Choroid plexus epithelial cell (primary cell): ENCODE results near the gene CRACR2B.

Experiments
- DNase-seq: peaks from one replicate; pipeline ENCODE4 v3.0.0-alpha.2; 2010; ENCODE audit warnings: low read depth
- H3K4me3 ChIP-seq: 2 replicates; pipeline ENCODE4 v1.5.1; 2011; ENCODE audit warnings: low read depth, mild to moderate bottlenecking, control low read depth, low read length, moderate library complexity
- TF ChIP-seq, protein P1 (sequence below): conservative IDR thresholded peaks from 2 replicates; pipeline ENCODE4 v1.5.1; 2011; ENCODE audit warnings: low read depth, mild to moderate bottlenecking, control low read depth, inconsistent platforms, low read length, moderate library complexity

The CRACR2B gene

DNA sequence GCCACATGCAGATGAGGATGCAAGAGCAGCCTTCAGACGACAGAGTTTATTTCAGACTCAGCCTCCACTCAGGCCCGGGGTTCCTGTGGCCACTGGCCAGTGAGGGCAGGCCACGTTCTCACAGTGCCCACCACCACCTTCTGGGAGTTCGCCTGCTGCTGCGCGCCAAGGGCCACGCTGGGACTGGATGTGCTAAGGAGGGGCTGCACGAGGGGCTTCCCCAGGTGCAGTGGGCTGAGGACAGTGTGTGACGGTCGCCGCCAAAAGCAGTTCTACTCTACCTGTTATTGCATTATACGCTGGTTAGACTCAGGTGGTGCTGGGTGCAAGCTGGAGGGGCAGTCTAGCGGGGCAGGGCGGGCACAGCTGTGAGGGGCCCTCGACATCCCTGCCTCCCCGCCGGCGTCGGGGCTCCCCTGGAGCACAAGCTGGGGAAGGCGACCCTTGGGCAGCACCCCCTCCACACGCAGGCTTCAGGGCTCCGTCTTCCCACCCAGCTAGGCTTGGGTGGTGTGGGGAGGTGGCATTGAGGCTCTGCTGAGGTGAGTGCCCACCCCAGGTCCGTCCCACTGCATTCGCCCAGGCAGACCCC lies 40.5 kb upstream of the CRACR2B start:
- H3K4me3 ChIP-seq: no peak overlapping the region
- TF ChIP-seq, protein P1, sequence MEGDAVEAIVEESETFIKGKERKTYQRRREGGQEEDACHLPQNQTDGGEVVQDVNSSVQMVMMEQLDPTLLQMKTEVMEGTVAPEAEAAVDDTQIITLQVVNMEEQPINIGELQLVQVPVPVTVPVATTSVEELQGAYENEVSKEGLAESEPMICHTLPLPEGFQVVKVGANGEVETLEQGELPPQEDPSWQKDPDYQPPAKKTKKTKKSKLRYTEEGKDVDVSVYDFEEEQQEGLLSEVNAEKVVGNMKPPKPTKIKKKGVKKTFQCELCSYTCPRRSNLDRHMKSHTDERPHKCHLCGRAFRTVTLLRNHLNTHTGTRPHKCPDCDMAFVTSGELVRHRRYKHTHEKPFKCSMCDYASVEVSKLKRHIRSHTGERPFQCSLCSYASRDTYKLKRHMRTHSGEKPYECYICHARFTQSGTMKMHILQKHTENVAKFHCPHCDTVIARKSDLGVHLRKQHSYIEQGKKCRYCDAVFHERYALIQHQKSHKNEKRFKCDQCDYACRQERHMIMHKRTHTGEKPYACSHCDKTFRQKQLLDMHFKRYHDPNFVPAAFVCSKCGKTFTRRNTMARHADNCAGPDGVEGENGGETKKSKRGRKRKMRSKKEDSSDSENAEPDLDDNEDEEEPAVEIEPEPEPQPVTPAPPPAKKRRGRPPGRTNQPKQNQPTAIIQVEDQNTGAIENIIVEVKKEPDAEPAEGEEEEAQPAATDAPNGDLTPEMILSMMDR: no peak
- no peak for DNase-seq

DNA sequence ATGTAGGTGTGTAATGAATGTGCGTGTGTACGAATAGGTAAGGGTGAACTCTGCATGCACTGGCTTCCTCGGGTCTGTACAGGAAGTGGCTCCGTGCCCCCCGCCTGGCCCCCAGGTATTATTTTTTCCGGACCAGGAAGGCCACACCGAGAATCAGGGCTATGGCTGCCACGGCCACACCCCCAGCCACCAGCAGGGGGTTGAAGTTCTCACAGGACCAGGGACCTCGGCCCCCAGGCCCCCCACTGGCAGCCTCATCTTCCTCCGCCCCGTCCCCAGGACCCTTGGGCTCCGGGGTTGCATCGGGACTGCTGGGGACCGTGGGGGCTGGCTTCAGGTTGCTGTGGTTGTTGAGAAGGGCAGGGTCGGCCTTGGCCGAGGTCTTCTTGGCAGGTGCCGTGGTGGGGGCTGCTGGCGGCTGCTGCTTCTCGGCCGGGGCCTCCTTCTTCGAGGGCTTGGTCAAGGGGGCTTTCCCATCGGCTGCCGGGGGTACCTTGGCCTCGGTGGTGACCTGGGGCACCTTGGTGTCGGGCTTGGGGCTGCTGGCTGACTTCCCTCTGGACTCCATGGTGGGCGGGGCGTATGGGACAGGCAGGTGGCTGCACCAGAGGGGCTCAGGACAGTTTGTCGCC lies 39.6 kb upstream of the CRACR2B start:
- DNase-seq: no peak
- TF ChIP-seq, protein P1: peak; percentile 5
- no peak overlapping the region for H3K4me3 ChIP-seq

DNA sequence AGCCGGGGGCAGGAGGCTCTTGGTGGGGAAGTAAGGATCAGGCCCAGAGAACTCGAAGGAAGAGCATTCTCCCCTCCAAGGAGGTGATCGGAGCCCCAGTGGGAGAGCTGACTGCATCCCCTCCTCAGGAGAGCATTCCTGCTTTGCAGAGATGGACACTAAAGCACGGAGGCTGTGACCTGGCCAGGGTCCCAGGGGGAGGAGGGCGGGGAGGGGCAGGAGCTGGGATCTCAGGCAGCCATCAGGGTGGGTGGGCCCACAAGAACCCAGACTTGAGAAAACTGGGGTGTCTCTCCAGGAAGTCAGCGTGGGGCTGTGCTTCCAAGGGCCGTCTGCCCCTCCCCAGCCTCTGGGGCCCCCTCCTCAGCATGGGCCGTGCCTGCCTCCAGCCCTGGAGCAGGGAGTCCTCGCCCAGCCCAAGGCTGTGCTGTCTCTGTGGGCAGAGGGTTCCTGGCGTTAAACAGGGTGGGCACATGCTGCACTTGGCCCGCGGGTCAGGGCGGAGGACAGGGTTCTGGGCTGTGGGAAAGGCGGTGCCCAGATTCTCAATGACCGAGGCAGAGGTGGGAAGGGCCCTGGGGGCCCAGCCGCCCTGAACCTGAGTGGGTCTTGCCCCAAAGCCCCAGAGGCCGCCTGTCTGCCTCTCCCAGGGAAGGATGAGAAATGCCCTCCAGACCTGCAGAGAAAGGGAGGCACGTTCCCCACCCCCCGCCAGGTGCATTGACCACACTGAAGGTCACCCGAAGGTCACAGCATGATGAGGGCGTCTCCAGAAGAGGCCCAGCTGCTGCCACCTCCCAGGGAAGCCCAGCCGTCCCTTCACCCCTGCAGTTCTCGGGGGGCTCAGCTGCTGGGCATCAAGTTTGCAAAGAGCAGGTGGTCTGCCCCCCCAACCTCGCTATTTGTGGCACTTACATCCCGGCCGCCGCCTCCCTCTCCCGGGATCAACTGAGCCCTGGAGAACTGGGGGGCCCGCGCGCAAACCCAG lies 38.5 kb upstream of the CRACR2B start:
- TF ChIP-seq, protein P1: no peak
- no peak overlapping the region for H3K4me3 ChIP-seq
- DNase-seq: no peak

DNA sequence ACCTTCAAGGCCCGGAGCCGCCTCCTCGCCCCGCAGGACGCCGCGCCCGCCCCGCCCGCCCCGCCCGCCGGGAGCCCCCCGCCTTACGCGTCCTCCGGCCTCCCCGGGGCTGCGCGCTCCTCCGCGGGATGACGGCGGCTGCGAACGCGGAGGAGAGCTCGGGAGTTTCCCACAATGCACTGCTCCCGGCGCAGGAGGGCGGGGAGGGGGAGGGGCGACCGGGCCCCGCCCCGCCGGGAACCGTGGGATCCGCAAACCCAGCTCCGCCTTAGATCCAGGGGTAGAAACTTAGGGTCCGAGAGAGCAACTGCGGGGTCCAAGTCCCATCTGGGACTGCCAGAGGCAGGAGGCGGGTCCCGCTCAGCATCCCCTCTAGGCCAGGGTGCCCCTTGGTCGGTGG lies 37.8 kb upstream of the CRACR2B start, which contains the start of gene CEND1:
TSS of gene CEND1 (minus strand) at position 148 of the 400 bp plus-strand sequence. CDS start 1,514 bp downstream, outside the sequence.
- TF ChIP-seq, protein P1: no peak
- H3K4me3 ChIP-seq: no peak within 1 kb of the TSS
- peak; percentile 48 for DNase-seq

DNA sequence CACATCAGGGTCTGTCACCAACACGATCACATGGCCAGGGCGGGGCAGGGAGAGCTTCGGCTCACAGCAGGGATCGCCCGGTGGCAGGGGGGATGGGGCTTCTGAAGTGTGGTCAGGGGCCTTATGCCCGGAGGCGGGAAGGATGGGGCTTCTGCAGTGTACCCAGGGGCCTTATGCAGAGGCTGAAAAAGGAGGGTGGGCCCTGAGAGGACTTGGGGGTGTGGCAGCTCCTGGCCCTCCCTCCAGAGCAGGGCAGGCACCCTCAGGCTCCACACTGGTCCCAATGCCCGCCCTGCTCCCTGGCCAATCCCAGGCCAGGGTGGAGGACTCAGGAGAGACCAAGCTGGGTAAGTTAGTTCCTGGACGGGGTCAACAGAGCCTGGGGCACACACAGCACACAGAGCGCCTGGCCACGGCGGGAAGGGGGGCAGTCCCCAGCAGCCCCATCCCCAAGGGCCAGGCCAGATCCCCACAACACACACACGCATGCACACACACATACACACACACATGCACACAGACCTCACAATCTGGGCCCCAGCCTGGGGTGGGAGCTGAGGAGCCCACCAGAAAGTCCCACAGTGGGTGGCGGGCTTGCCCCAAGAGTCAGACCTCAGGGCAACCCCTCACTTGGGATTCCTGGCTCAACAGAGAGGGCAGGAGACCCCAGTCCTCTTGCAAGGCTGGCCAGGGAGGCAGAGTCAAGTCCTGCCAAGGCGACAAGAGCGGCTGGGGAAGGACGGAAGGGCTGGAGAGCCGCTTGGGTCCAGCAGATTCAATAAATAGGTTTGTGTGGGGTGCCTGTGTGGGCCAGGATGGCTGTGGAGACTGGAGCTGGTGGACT lies 36.8 kb upstream of the CRACR2B start:
- TF ChIP-seq, protein P1: no peak
- DNase-seq: peak; percentile 53
- H3K4me3 ChIP-seq: no peak overlapping the region
